Fibroblast of the aortic adventitia (primary cell): ENCODE data around the gene MRTFA. TPM values are rescaled to one million over a fixed set of nuclear protein-coding genes. Genes with fewer than 3 reads are reported as not detected.

Experiments
- DNase-seq: peaks from one replicate; pipeline ENCODE4 v3.0.0-alpha.2; 2010; ENCODE audit warnings: low read depth
- H3K4me3 ChIP-seq: 2 replicates; pipeline ENCODE4 v1.5.1; 2011; ENCODE audit warnings: low read depth, mild to moderate bottlenecking, control low read depth, low read length, moderate library complexity
- CTCF ChIP-seq: IDR thresholded peaks from 2 replicates; pipeline ENCODE4 v1.5.1; 2011; ENCODE audit warnings: mild to moderate bottlenecking, low read length, control low read depth, inconsistent platforms; ENCODE audit not compliant: insufficient read depth
- total RNA-seq: library from RNA; depleted of rRNA; stranded (reverse); fragments of >200 nt; gene quantifications from 2 replicates; pipeline ENCODE4 v1.2.3, GENCODE V29; 2012; ENCODE audit warnings: low replicate concordance

MRTFA gene
- total RNA-seq, 1 donor = 25.8 TPM

- no peak for TF ChIP-seq CTCF
- DNase-seq = no peak
- no peak overlapping the region for H3K4me3 ChIP-seq
These were observed 34.9 kb upstream of the MRTFA start for GRCh38 chr22:40671369-40671768.

GRCh38 chr22:40670058-40670457 lies 33.5 kb upstream of the MRTFA start:
- no peak for TF ChIP-seq CTCF
- H3K4me3 ChIP-seq = no peak overlapping the region
- no peak for DNase-seq

GRCh38 chr22:40668611-40669411 lies 32.3 kb upstream of the MRTFA start:
- H3K4me3 ChIP-seq = no peak overlapping the region
- TF ChIP-seq CTCF = no peak
- peak; percentile 91 for DNase-seq

GRCh38 chr22:40666151-40666848 lies 29.8 kb upstream of the MRTFA start:
- peak; percentile 91 for DNase-seq
- no peak for TF ChIP-seq CTCF
- H3K4me3 ChIP-seq = no peak overlapping the region

GRCh38 chr22:40665312-40665711 lies 28.8 kb upstream of the MRTFA start:
- H3K4me3 ChIP-seq = no peak overlapping the region
- TF ChIP-seq CTCF = no peak
- DNase-seq = peak; percentile 94

GRCh38 chr22:40661671-40662070 lies 25.2 kb upstream of the MRTFA start:
- no peak overlapping the region for H3K4me3 ChIP-seq
- TF ChIP-seq CTCF = no peak
- DNase-seq = no peak
